ENCODE results near the gene FAIM2. TPM values are rescaled to one million over a fixed set of nuclear protein-coding genes. Genes with fewer than 3 reads are reported as not detected.

FAIM2 gene
- total and polyA plus RNA-seq, 10 of the 15 experiments (the other 5 are each of a cell fraction or from before 2014, with no cell fraction given) = not detected

GRCh38 chr12:49907352-49907751 lies 3.7 kb upstream of the FAIM2 start:
- WGBS (ENCODE audit: insufficient coverage, insufficient replicate concordance, low lambda C conversion rate, missing lambda C conversion rate) = 0% methylated on average over 1 of the region's 1 CpG
- CTCF ChIA-PET = interaction anchor here (0.9 to 1.1 kb wide), 2 partner anchors 38 to 75 kb away, joined by 3 read pairs; no protein-coding TSS in a partner anchor
- Histone ChIP-seq H3K4me2 (ENCODE audit: control insufficient read depth, insufficient read depth) (no peak overlapping the region), H3K9ac (ENCODE audit: control insufficient read depth, insufficient read depth, low read length) (no peak overlapping the region), H3K9me3 (replicated peaks; ENCODE audit: control insufficient read depth, insufficient read depth, low read length) (no peaks in the 10 kb centered on the region), H3K79me2 (ENCODE audit: control insufficient read depth, insufficient read depth, low read length) (no peaks in the 10 kb centered on the region), H3K4me3 (no peak overlapping the region), H3K36me3 (ENCODE audit: control insufficient read depth in 2 of 2, insufficient read depth in 2 of 2, low read length in 1 of 2) (no peaks in the 10 kb centered on the region), H2AFZ (ENCODE audit: control insufficient read depth, low read depth, low read length) (no peak overlapping the region), H4K20me1 (ENCODE audit: control insufficient read depth, insufficient read depth) (no peaks in the 10 kb centered on the region), H3K27me3 (replicated peaks in 1 of 2; ENCODE audit: control insufficient read depth in 2 of 2, insufficient read depth in 2 of 2, low read length in 1 of 2) (peaks cover 6 to 8% of the 10 kb centered on the region in 2 experiments), H3K27ac (ENCODE audit: control insufficient read depth, insufficient read depth) (no peak overlapping the region), H3K4me1 (ENCODE audit: control insufficient read depth, insufficient read depth, low read length) (no peaks in the 10 kb centered on the region)
- BruUV-seq (replicated peaks) = no TSS peak
- in situ Hi-C loops (cut with MboI) (no loop called here), intact Hi-C loops (cut with micrococcal nuclease; ENCODE audit: unreplicated experiment) (no loop called here)
- SMC1A ChIA-PET (ENCODE audit: uncharacterized antibody, unreplicated experiment) = interaction anchor here (1.2 kb wide), 1 partner anchor 9 kb away, joined by 3 read pairs; no protein-coding TSS in a partner anchor
- TF ChIP-seq STAT3 (IDR thresholded peaks at IDR 0.05; ENCODE audit: low read depth, low read length) = no peak
- no peak for TF ChIP-seq RUNX3 (IDR thresholded peaks at IDR 0.05; ENCODE audit: low read length)
- no peak for TF ChIP-seq EGR1 (IDR thresholded peaks at IDR 0.05; ENCODE audit: borderline replicate concordance in 1 of 2, low read depth in 2 of 2, low read length in 2 of 2)
- no peak for TF ChIP-seq IKZF1 (conservative IDR thresholded peaks at IDR 0.05)
- no peak for TF ChIP-seq MTA2 (IDR thresholded peaks at IDR 0.05; ENCODE audit: low read depth)
- TF ChIP-seq MXI1 (IDR thresholded peaks at IDR 0.05; ENCODE audit: low read depth, low read length) = no peak
- no peak for TF ChIP-seq FOXK2 (IDR thresholded peaks at IDR 0.05)
- TF ChIP-seq NR2C1 (IDR thresholded peaks at IDR 0.05) = no peak
- no peak for TF ChIP-seq ZSCAN29 (IDR thresholded peaks at IDR 0.05)
- TF ChIP-seq BACH1 (IDR thresholded peaks at IDR 0.05; ENCODE audit: borderline replicate concordance) = no peak
- no peak for TF ChIP-seq POLR2AphosphoS2 (IDR thresholded peaks at IDR 0.05; ENCODE audit: low read depth, low read length)
- TF ChIP-seq E4F1 (IDR thresholded peaks at IDR 0.05; ENCODE audit: borderline replicate concordance, partially characterized antibody) = no peak
- TF ChIP-seq NKRF (conservative IDR thresholded peaks at IDR 0.05) = no peak
- no peak for TF ChIP-seq BMI1 (IDR thresholded peaks at IDR 0.05; ENCODE audit: borderline replicate concordance)
- TF ChIP-seq SIX5 (IDR thresholded peaks at IDR 0.05; ENCODE audit: low read depth, low read length, severe bottlenecking) = no peak
- no peak for ATAC-seq
- no peak for FAIRE-seq
- RAD21 ChIA-PET (ENCODE audit: unreplicated experiment) = no interaction called here
- POLR2A ChIA-PET = no interaction called here
- DNase-seq (ENCODE audit: low read depth, low spot score) = no peak

All from GM12878 (cell line).